ENCODE data around the gene DAAM2.

- TF ChIP-seq ZNF282 (CRISPR knock-in tag; IDR thresholded peaks at IDR 0.05) (no peak), SMC3 (conservative IDR thresholded peaks at IDR 0.05; ENCODE audit: insufficient read depth, low read depth, low read length) (no peak), JUND (IDR thresholded peaks at IDR 0.05; ENCODE audit: borderline replicate concordance, low read depth, low read length) (no peak), JUND (tag; IDR thresholded peaks at IDR 0.05; ENCODE audit: borderline replicate concordance, low read depth, low read length) (no peak), PHB2 (IDR thresholded peaks at IDR 0.05; ENCODE audit: low read depth) (no peak), SP1 (CRISPR knock-in tag; IDR thresholded peaks at IDR 0.05) (no peak), SNIP1 (IDR thresholded peaks at IDR 0.05; ENCODE audit: low read depth) (no peak), ZNF239 (CRISPR knock-in tag; IDR thresholded peaks at IDR 0.05) (no peak), ZNF76 (CRISPR knock-in tag; IDR thresholded peaks at IDR 0.05; ENCODE audit: borderline replicate concordance) (no peak), ESRRA (IDR thresholded peaks at IDR 0.05; ENCODE audit: borderline replicate concordance, low read depth) (no peak)
These were observed 109.5 kb downstream of the DAAM2 start for GRCh38 chr6:39901670-39902069.
